AG10803 (cell line): ENCODE results near the gene APLP1.

ENCODE experiments used
- DNase-seq: peaks from one replicate; pipeline ENCODE4 v3.0.0; 2010; ENCODE audit warnings: low read depth
- H3K4me3 ChIP-seq: 2 replicates; pipeline ENCODE4 v1.5.1; 2011; ENCODE audit warnings: mild to moderate bottlenecking, low read length, control low read depth
- CTCF ChIP-seq: conservative IDR thresholded peaks from 2 replicates; pipeline ENCODE4 v1.5.1; 2011; ENCODE audit warnings: mild to moderate bottlenecking, low read length, control low read depth, inconsistent platforms

Gene APLP1

GRCh38 chr19:35871611-35872010 is 3.2 kb downstream of the APLP1 start:
- DNase-seq, result no peak
- no peak for TF ChIP-seq CTCF
- H3K4me3 ChIP-seq, result no peak overlapping the region

GRCh38 chr19:35872180-35872579 is 3.8 kb downstream of the APLP1 start:
- DNase-seq, result no peak
- TF ChIP-seq CTCF, result no peak

GRCh38 chr19:35874392-35874930 is 6.1 kb downstream of the APLP1 start:
- no peak for DNase-seq
- no peak for TF ChIP-seq CTCF

More at GRCh38 chr19:35872180-35872579, 3.8 kb downstream of the APLP1 start:
- H3K4me3 ChIP-seq, result no peak overlapping the region

GRCh38 chr19:35879068-35879467 is 10.7 kb downstream of the APLP1 start:
- no peak overlapping the region for H3K4me3 ChIP-seq
- no peak for TF ChIP-seq CTCF
- DNase-seq, result no peak

More at GRCh38 chr19:35874392-35874930, 6.1 kb downstream of the APLP1 start:
- no peak overlapping the region for H3K4me3 ChIP-seq

GRCh38 chr19:35879770-35880317 is 11.5 kb downstream of the APLP1 start:
- no peak overlapping the region for H3K4me3 ChIP-seq
- DNase-seq, result peak; percentile 88
- TF ChIP-seq CTCF, result no peak

GRCh38 chr19:35882114-35882832 is 13.9 kb downstream of the APLP1 start:
- DNase-seq, result peak; percentile 83
- TF ChIP-seq CTCF, result peak; percentile 72
- no peak overlapping the region for H3K4me3 ChIP-seq

- no peak for DNase-seq
- no peak for TF ChIP-seq CTCF
Measured at GRCh38 chr19:35883882-35884281, 15.5 kb downstream of the APLP1 start.

More at GRCh38 chr19:35883882-35884281, 15.5 kb downstream of the APLP1 start:
- no peak overlapping the region for H3K4me3 ChIP-seq
